A549 treated with ZK216348 at 1 μM for 4 hours (cell line): ENCODE results near the gene KATNA1. TPM values are rescaled to one million over a fixed set of nuclear protein-coding genes. Genes with fewer than 3 reads are reported as not detected.

ENCODE experiments used
- total RNA-seq: library from RNA; stranded (reverse); fragments of 200-300 nt; extraction: Qiagen RNA extraction; gene quantifications from 5 replicates; pipeline ENCODE4 v1.2.3, GENCODE V29; 2022; ENCODE audit warnings: low read depth

Gene KATNA1
- total RNA-seq, result 9.3 to 12.2 TPM (median 11.0 TPM) in 5 replicates

DNA sequence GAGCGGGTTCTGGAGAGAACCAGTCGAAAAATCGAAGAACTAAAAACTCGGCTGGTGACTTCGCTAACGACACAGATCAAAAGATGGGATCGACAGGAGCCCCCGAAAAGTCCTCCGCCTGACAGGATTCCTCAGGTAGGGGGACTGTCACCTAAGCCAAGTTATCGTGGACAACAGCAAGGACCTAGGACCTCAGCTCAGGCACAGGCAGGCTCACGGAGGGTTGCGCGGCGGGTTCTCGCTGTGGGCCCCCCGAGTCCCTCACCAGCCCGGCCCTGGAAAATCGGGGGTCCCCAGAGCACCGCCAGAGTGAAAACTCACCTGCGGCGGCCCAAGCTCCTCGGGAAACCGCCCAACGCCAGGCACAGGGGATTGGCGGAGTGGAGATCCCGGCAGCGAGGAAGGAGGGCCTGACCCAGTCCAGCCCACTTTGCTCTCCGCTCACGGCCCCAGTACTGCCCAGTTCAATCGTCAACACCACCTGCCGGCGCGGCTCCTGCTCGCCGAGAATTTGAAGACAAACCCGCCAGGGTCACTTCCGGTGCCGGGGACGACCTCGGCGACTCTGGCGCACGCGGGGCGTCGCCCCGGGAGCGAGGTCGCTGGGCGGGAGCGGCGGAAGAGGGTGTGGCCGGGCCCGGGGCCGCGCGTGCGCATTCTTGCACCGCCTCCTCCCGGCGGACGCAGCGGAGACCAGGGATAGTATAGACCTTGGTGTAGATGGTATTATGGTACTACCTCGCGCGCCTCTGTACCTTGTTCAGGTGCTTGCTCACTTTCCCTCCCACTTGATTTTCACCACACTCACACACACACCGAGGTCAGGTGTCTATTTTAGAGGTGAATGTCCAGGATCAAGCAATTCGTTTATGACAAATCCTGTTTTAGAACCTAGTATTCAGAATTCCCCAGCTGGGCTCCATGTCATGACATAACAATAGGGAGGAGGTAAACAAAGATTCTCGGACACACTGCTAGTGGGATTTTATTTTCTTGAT is at the start of gene KATNA1:
KATNA1 (minus strand) TSS at position 567 of the 998 bp plus-strand sequence. CDS start 10,167 bp downstream, outside the sequence.

DNA sequence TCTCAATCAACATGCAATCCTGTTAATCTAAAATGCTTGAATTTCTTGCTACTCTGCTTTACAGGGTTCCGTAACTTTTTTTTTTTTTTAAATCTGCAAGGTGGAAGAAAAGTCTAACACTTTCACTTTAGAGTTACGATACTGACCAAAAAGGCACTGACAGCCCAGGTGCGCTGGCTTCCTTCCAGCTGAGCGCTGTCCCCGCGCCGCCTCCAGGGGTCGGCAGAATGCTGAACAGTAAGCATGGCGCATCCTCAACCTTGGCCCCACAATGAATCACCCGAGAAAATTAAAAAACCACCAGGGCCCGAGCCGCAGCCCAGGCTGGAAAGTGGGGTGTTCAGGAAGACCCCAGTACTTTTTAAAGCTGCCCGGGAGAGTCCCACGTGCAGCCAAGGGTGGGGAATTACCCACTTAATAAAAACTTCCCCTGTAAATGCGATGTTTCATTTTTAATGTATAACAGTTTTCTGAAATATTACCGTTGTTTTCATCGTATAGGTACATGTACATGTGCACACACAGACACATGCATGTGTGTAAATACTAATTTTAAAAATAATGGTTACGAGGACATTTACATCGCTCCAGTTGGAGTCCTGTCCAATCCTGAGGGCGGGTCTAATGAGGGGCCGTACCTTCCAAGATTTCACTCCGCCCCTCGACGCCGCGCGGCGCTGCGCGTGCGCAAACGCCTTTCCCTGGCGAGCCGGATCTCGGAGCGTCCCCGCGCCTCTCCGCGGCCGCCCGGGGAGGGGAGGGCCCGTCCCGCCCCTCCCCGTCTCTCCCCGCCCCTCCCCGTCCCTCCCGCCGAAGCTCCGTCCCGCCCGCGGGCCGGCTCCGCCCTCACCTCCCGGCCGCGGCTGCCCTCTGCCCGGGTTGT is 82.7 kb downstream of the KATNA1 start, which contains the start of gene GINM1:
GINM1 (plus strand) TSS at position 849 of the 883 bp plus-strand sequence. CDS start 40 bp downstream, outside the sequence.

DNA sequence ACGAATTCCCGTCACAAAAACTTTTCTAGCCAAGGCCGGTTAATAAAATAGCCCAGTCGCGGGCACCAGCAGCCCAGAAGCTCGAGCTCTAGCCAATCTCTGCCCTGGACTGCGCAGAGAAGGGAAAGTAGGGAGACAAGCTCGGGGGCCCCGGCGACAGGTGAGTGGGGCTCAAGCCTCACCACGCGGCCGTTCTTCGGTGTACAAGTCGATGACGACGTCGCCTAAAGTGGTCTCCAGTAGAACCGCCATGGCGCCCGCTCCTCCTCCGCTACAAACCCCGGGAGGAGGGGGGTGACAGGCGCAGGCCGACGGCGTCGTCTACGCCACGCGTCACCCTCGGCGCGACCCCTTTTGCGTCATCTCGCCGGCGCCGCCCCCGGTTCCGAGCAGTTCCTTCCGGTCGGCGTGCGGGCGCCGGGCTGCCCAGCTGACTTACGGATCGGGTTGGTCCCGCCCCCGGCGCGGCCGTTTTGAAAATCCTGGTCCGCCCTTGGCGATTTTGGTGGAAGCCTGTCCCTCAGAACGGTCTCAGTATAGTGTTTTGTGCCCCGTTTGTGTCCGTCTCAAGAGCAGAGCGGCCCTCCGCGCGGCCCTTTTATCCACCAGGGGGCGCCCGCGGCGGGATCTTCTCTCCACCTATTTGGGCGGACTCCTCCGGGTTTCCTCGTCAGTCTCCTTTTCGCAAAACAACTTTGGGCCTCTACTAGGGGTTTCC is 102.6 kb downstream of the KATNA1 start, which contains the start of gene PPIL4:
PPIL4 (minus strand) TSS at position 290 of the 718 bp plus-strand sequence; CDS start at position 252, 38 bp downstream.

Other genes with a start within 250 kb of the KATNA1 start
- not detected in 5 replicates for gene SUMO4, start 248.5 kb downstream of the KATNA1 start, total RNA-seq
- 0.09 to 0.23 TPM in 2 of 5 replicates, not detected in the others for gene ZC3H12D, start 163.7 kb downstream of the KATNA1 start, total RNA-seq
- 13.0 to 29.4 TPM (median 14.5 TPM) in 5 replicates for gene PPIL4, start 102.7 kb downstream of the KATNA1 start, total RNA-seq
- gene GINM1, start 82.3 kb downstream of the KATNA1 start, total RNA-seq, result 20.4 to 35.5 TPM (median 25.9 TPM) in 5 replicates
- 5.5 to 9.6 TPM (median 7.2 TPM) in 5 replicates for gene LATS1, start 69.4 kb upstream of the KATNA1 start, total RNA-seq
- gene NUP43, start 97.8 kb upstream of the KATNA1 start, total RNA-seq, result 10.3 to 15.5 TPM (median 15.2 TPM) in 5 replicates
- gene PCMT1, start 101.0 kb upstream of the KATNA1 start, total RNA-seq, result 83.5 to 91.6 TPM (median 87.4 TPM) in 5 replicates
- 23.6 to 43.8 TPM (median 38.1 TPM) in 5 replicates for gene LRP11, start 215.6 kb upstream of the KATNA1 start, total RNA-seq
- 2.1 to 4.1 TPM (median 2.7 TPM) in 5 replicates for gene RAET1E, start 249.4 kb upstream of the KATNA1 start, total RNA-seq